ENCODE measurements around the gene SPDYE6.
"Not testable (repeated sequence)": the region's sequence is repeated elsewhere in the genome, so short reads cannot be mapped to it uniquely, and the experiment has no call there.

SPDYE6 gene

GRCh38 chr7:102363549-102364393 is 7.5 kb upstream of the SPDYE6 start:
- peak; percentile 99 for DNase-seq (ENCODE audit: low read depth)

GRCh38 chr7:102346983-102347382 is 9.3 kb downstream of the SPDYE6 start:
- DNase-seq (ENCODE audit: low read depth) = not testable (repeated sequence)

DNA sequence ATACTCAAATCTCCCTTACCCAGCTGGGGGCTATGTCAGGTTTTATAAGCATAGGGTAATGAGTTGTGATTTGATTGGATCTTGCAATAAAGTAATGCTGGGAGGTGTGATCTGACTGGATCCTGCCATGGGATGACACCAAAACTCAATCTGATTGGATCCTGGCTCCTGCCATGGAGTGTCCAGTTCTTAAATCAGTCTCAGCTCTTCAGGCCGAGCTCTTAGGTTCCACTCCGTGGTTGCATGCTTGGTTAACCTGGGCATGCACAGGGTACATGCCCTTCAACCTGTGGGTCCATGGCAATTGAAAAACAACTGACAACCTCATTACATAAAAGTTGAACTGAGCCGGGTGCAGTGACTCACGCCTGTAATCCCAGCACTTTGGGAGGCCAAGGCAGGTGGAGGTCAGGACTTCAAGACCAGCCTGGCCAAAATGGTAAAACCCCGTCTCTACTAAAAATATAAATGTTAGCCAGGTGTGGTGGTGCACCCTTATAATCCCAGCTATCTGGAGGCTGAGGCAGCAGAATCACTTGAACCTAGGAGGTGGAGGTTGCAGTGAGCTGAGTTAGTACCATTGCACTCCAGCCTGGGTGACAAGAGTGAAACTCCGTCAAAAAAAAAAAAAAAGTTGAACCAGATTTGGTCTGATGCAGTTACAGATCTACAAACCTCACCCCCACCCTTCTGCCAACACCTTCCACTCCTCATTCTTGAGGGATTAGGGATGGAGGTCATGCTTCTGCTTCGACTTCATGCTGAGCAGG is 15.5 kb downstream of the SPDYE6 start:
- not testable (repeated sequence) for DNase-seq (ENCODE audit: low read depth)

DNA sequence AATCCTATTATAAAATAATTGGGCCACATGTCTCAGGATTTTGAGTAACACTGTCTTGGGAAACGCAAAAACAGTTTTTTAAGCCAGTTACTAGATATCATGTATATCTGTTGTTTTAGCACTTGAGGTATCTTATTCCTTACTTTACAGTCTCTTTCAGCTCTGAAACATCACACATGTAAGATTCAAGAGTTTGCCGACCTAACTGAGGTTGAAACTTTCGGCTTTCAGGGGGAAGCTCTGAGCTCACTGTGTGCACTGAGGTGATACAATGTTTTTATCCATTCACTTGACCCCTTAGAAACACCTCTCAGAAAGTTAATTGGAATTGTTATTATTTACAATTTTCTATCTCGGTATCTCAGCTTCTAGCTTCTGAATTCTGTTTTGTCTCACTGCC is 18.8 kb downstream of the SPDYE6 start:
- DNase-seq (ENCODE audit: low read depth) = not testable (repeated sequence)

DNA sequence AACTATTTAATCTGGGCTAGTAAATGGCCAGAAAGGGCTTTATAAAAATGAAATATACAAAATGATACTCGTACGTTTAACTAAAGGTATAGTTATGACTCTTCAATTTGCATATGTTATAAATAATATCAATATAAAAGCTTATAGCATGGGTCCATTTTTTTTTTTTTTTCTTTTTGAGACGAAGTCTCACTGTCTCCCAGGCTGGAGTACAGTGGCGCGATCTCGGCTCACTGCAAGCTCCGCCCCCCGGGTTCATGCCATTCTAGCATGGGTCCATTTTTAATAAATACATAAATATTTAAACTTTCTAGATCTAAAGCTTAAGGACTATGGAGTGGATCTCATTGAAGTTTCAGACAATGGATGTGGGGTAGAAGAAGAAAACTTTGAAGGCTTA is 19.2 kb downstream of the SPDYE6 start:
- not testable (repeated sequence) for DNase-seq (ENCODE audit: low read depth)

DNA sequence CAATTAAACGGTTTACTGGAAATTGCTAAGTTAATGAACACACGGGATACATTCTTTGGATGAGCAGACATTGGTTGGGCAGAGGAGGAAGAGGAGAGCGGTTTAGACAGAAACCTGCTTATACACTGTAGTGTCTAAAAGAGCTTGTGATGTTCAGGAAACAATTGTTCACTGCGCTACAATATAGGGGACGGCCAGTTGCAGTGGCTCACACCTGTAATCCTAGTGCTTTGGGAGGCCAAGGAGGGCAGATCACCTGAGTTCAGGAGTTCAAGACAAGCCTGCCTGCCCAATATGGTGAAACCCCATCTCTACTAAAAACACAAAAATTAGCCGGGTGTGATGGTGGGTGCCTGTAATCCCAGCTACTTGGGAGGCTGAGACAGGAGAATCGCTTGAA is 20.7 kb downstream of the SPDYE6 start:
- not testable (repeated sequence) for DNase-seq (ENCODE audit: low read depth)

GRCh38 chr7:102330666-102331460 is 25.4 kb downstream of the SPDYE6 start:
- not testable (repeated sequence) for DNase-seq (ENCODE audit: low read depth)

GRCh38 chr7:102329366-102329765 is 26.9 kb downstream of the SPDYE6 start:
- DNase-seq (ENCODE audit: low read depth) = not testable (repeated sequence)

GRCh38 chr7:102328863-102329262 is 27.4 kb downstream of the SPDYE6 start:
- not testable (repeated sequence) for DNase-seq (ENCODE audit: low read depth)

DNA sequence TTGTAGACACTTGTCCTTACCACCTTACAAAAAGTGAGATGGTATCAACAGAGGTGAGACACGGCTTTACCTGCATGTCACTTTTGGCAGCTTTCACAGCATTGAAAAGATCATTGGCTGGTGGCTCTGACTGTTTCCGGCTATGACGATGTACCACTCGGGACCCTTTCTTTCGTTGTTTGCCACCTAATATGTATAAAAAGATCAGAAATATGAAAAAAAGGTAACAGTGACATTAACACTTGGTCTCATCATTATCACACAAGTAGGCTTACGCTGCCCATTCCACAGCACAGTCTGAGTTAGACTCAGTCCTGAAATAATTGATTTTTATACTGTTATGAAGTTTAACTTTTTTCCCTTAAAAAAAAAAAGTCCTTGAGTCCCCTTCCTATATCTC is 29.1 kb downstream of the SPDYE6 start:
- not testable (repeated sequence) for DNase-seq (ENCODE audit: low read depth)

- DNase-seq (ENCODE audit: low read depth) = no peak
Observed at GRCh38 chr7:102326157-102326889, 29.9 kb downstream of the SPDYE6 start.

DNA sequence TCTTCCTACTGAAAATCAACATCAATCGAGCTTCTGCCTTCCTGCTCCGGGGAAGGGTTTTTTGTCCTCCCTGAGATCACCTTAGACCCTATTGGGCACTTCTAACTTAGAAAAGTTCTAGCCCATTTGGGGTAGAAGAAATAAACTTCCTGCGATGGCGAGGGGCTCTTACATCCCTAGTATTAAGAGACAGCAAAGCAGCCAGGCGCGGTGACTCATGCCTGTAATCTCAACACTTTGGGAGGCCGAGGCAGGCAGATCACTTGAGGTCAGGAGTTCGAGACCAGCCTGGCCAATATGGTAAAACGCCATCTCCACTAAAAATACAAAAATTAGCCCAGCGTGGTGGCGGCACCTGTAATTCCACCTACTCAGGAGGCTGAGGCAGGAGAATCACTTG is 31.1 kb downstream of the SPDYE6 start:
- not testable (repeated sequence) for DNase-seq (ENCODE audit: low read depth)

DNA sequence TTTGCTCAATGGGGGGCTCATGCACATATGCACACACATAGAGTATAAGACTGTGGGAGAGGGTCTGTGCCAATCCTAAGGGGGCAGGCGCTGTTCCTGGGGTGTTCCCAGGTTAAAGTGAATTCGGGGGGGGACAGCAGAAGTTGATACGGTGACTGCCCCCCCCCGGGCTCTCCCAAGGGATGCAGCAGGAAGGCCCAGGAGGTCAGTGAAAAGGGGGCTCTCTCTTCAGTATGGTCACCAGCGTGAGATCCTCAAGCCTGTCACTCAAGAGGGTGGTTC is 32.4 kb downstream of the SPDYE6 start:
- no peak for DNase-seq (ENCODE audit: low read depth)

DNA sequence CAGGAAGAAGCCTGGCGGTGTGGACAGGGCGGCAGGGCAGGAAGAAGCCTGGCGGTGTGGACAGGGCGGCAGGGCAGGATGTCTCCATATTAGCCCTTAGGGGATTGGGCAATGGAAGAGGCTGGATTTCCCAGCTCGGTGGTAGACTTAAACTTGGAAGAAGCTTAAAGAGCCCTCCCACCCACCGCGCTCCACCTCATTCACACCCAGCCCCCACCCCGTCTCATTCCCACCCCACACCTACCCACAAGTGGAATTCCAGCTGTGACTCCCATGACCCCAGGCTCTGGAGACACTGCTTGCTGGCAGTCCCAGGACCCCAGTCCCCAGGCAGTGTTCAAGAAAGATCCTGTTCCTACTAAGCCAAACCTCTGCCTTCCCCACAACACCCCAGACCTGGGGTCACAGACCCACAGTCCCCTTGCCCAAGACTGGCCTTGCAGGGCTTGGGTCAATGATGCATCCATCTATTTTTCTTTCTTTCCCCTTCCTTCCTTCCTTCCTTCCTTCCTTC is 34.0 kb downstream of the SPDYE6 start:
- DNase-seq (ENCODE audit: low read depth) = no peak

DNA sequence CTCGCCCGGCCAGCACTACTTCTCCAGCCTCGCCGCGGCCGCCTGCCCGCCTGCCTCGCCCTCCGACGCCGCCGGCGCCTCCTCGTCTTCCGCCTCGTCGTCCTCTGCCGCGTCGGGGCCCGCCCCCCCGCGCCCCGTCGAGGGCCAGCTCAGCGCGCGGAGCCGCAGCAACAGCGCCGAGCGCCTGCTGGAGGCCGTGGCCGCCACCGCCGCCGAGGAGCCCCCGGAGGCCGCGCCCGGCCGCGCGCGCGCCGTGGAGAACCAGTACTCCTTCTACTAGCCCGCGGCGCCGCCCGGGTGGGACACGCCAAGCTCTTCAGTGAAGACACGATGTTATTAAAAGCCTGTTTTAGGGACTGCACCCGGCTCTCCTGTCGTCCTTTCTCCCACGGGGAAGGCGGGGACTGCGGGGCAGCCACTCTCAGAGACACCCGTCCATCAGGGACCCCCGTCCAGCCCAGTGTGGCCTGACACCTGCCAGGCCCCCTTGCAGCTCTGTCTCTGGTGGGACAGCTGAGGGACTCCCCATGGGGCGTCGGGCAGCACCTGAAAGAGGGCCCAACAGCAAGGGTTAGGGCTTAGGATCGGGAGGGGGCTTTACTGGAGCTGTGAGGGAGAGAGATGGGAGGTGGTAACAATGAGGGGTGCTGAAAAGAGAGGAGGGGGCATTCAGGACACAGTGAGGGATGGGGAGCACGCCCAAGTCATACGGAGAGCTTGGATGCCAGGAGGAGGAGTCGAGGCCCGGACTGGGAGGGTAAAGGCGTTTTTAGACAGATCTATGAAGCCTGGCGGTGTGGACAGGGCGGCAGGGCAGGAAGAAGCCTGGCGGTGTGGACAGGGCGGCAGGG is 34.7 kb downstream of the SPDYE6 start:
- DNase-seq (ENCODE audit: low read depth) = no peak

DNA sequence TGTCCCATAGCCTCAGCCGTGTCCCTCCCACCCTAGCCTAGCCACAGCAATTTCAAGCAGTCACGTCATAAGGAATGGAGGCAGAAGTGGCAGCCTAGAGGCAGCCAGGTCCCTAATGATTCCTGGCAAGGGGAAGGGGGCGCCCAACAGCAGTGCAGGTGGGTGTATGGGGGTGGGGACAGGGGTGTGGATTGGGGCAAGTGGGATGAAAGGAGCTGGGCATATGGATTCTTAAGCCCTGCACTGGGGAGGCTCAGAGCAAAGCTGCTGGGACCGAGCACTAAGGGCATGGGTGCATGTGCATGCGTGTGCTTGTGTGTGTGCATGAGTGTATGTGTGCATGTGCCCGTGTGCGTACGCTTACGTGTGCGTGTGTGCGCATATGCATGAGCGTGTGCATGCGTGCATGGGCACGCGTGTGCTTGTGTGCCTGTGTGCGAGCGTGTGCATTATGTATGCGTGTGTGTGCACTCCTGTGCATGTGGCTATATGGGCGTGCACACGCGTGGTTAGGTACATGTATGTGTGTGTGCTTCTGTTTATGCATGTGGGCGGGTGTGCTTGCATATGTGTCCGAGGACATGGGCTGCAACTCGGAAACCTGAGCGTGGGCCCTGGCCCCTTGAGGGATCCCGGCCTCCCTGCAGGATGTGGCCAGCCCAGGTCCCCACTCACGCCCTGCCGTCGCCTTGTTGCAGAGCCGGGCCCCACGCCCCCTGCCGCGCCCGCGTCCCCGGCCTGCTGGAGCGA is 35.5 kb downstream of the SPDYE6 start:
- DNase-seq (ENCODE audit: low read depth) = no peak

DNA sequence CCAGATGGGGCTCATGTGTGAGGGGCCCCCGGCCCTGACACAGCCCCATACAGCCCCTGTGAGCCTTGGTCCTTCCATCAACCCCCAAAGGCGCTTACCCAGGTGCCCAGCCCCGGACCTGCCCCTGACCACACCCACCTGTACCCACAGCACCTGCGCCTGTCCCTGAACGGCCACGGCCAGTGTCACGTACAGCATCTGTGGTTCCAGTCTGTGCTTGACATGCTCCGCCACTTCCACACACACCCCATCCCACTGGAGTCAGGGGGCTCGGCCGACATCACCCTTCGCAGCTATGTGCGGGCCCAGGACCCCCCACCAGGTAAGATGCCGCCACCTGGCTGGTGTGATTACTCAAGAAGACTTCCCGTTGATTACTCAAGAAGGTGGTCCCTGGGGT is 36.1 kb downstream of the SPDYE6 start:
- no peak for DNase-seq (ENCODE audit: low read depth)

- no peak for DNase-seq (ENCODE audit: low read depth)
Observed at GRCh38 chr7:102319671-102320070, 36.6 kb downstream of the SPDYE6 start.

GRCh38 chr7:102318482-102318971 is 37.7 kb downstream of the SPDYE6 start:
- peak; percentile 36 for DNase-seq (ENCODE audit: low read depth)
